B cell (primary cell): ENCODE measurements around the gene TAF12. TPM values are rescaled to one million over a fixed set of nuclear protein-coding genes. Genes with fewer than 3 reads are reported as not detected.

Experiments
- ATAC-seq: fragments of 200-7000 bp; cut with Tn5 transposase; one replicate; pipeline ENCODE4 v1.10.0; 2021; ENCODE audit warnings: low read depth, mild to moderate bottlenecking, moderate number of reproducible peaks, moderate library complexity
- CTCF ChIA-PET: fragments of 350-600 bp; sonication (Branson Sonifier 250); formaldehyde crosslinking; loops from one replicate; lab custom pipeline; 2021; ENCODE audit warnings: antibody characterized with exemption, inconsistent platforms; lab: Charles Lee
- POLR2A ChIA-PET: fragments of 350-600 bp; sonication (Branson Sonifier 250); formaldehyde crosslinking; loops from one replicate; lab custom pipeline; 2021; ENCODE audit warnings: antibody characterized with exemption; lab: Charles Lee
- DNase-seq: peaks from one replicate; pipeline ENCODE4 v3.0.0; 2013
- H2AFZ ChIP-seq: 2 replicates; pipeline ENCODE4 v1.6.1; 2012; ENCODE audit warnings: mild to moderate bottlenecking, low read depth, low read length; ENCODE audit not compliant: insufficient read depth, poor library complexity, severe bottlenecking
- H3K27ac ChIP-seq, 2 donors: 1 replicate in 1 of 2; 2 replicates in 1 of 2; pipeline ENCODE4 v1.5.1; 2012 to 2013; ENCODE audit warnings: low read length in 2 of 2, mild to moderate bottlenecking in 2 of 2, moderate library complexity in 1 of 2
- H3K27me3 ChIP-seq, 4 experiments: fragments of 200-600 bp in 1 of 4; sonication (generic) in 1 of 4; replicated peaks in 1 of 4; 1 replicate in 2 of 4; 2 replicates in 2 of 4; pipeline versions ENCODE4 v1.6.1 to v1.7.0; 2013 to 2016; ENCODE audit warnings: low read length in 3 of 4, mild to moderate bottlenecking in 2 of 4, mixed read lengths in 1 of 4, moderate library complexity in 1 of 4; ENCODE audit not compliant: insufficient read depth in 4 of 4, control insufficient read depth in 3 of 4; ENCODE audit errors: control extremely low read depth in 1 of 4
- H3K36me3 ChIP-seq, 2 experiments: replicated peaks in 1 of 2; 1 replicate in 1 of 2; 2 replicates in 1 of 2; pipeline versions ENCODE4 v1.6.1 to v1.7.1; 2013; ENCODE audit warnings: low read length in 1 of 2; ENCODE audit not compliant: insufficient read depth in 2 of 2, control insufficient read depth in 1 of 2; ENCODE audit errors: control extremely low read depth in 1 of 2, extremely low read depth in 1 of 2
- H3K4me1 ChIP-seq, 2 donors: fragments of 200-600 bp in 1 of 2; sonication (generic) in 1 of 2; 1 replicate in 1 of 2; 2 replicates in 1 of 2; pipeline versions ENCODE4 v1.5.1 to v1.6.1; 2013 to 2017; ENCODE audit warnings: low read length in 2 of 2; ENCODE audit not compliant: control insufficient read depth in 2 of 2, insufficient read depth in 2 of 2
- H3K4me2 ChIP-seq: replicated peaks from 2 replicates; pipeline ENCODE3; 2012; ENCODE audit warnings: mild to moderate bottlenecking, low read depth, low read length; ENCODE audit not compliant: poor library complexity, severe bottlenecking
- H3K4me3 ChIP-seq, 5 experiments: fragments of 200-600 bp in 1 of 5; sonication (generic) in 1 of 5; 1 replicate in 3 of 5; 2 replicates in 2 of 5; pipeline versions ENCODE4 v1.5.1 to v1.7.0; 2011 to 2016; ENCODE audit warnings: low read length in 4 of 5, mild to moderate bottlenecking in 4 of 5, low read depth in 2 of 5, control low read depth in 1 of 5, moderate library complexity in 1 of 5; ENCODE audit not compliant: insufficient read depth in 1 of 5; ENCODE audit errors: control extremely low read depth in 1 of 5, extremely low read depth in 1 of 5
- H3K79me2 ChIP-seq: fragments of 200-600 bp; sonication (generic); one replicate; pipeline ENCODE4 v1.6.0; 2016; ENCODE audit warnings: low read length; ENCODE audit not compliant: control insufficient read depth, insufficient read depth
- H3K9ac ChIP-seq: fragments of 200-600 bp; sonication (generic); 2 replicates; pipeline ENCODE4 v1.6.1; 2017; ENCODE audit warnings: mild to moderate bottlenecking, low read length, moderate library complexity
- H3K9me3 ChIP-seq, 3 donors: one replicate each; pipeline versions ENCODE4 v1.6.1 to v1.7.1; 2013; ENCODE audit warnings: low read length in 2 of 3; ENCODE audit not compliant: control insufficient read depth in 2 of 3, insufficient read depth in 1 of 3; ENCODE audit errors: control extremely low read depth in 1 of 3
- H4K20me1 ChIP-seq: 2 replicates; pipeline ENCODE4 v1.6.0; 2012; ENCODE audit warnings: mild to moderate bottlenecking, low read length; ENCODE audit not compliant: insufficient read depth, control insufficient read depth, poor library complexity, severe bottlenecking
- H3K27ac Mint-ChIP-seq: one replicate; pipeline ENCODE4 v1.8.0; 2021; ENCODE audit warnings: mixed read lengths
- H3K27me3 Mint-ChIP-seq: one replicate; pipeline ENCODE4 v1.8.0; 2021; ENCODE audit warnings: mixed read lengths
- H3K4me1 Mint-ChIP-seq: one replicate; pipeline ENCODE4 v1.8.0; 2021; ENCODE audit warnings: mixed read lengths
- H3K4me3 Mint-ChIP-seq: one replicate; pipeline ENCODE4 v1.8.0; 2021; ENCODE audit warnings: mixed read lengths
- H3K9me3 Mint-ChIP-seq: one replicate; pipeline ENCODE4 v1.8.0; 2022; ENCODE audit warnings: mixed read lengths; ENCODE audit not compliant: insufficient read depth
- EZH2 ChIP-seq: IDR thresholded peaks from 2 replicates; pipeline ENCODE4 v1.6.1; 2012; ENCODE audit warnings: borderline replicate concordance, low read depth, mild to moderate bottlenecking, moderate library complexity, low read length; ENCODE audit not compliant: insufficient read depth, poor library complexity, severe bottlenecking
- WGBS: methylation state at CpG from one replicate; pipeline ENCODE4 v1.1.5; 2013; ENCODE audit warnings: missing lambda C conversion rate; ENCODE audit not compliant: insufficient coverage; 5-methylcytosine and 5-hydroxymethylcytosine counted together
- intact Hi-C: fragments of 100-400 bp; cut with micrococcal nuclease; formaldehyde crosslinking; loops from one replicate; pipeline ENCODE4 v1.10.0; 2022
- polyA plus RNA-seq: library from polyadenylated mRNA; depleted of rRNA; stranded (reverse); fragments of >200 nt; gene quantifications from 2 replicates; pipeline ENCODE4 v1.2.3, GENCODE V29; 2012
- total RNA-seq, 2 donors: library from RNA; stranded (reverse); fragments of 120-200 nt in 1 of 2; gene quantifications; 1 replicate in 1 of 2; 2 replicates in 1 of 2; pipeline versions ENCODE4 v1.2.3 to v1.2.4, GENCODE V29; 2013 to 2022
- TF ChIP-seq, protein P1 (sequence below): fragments of 200-600 bp; IDR thresholded peaks from one replicate; pipeline ENCODE4 v1.8.0; 2022; ENCODE audit warnings: antibody characterized with exemption, mild to moderate bottlenecking

The TAF12 gene
- total and polyA plus RNA-seq, 2 donors (not counting 1 experiment from before 2014, with no cell fraction given) = 15.8 to 19.1 TPM

DNA sequence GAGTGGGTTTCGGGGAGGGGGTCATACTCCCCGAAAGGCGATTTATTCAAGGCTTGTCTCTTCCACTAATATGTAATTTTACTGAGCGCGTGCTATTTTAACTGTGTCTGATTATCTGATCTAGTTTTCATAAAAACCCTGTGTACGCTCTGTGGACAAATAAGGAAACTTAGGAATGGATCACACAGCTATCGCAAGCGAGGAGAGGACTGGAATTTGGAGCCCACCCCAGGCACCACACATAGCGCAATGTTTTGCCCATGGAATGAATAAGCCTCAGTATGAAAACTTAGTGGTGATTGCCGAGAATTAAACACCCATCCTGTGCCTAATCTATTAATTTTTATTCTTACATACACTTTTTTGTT is 60.6 kb downstream of the TAF12 start:
- H3K9ac ChIP-seq = peak overlapping the region; percentile 97
- H3K9me3 ChIP-seq = no peaks in the 10 kb centered on the region
- no peak for ATAC-seq

More for the DNA sequence above, 60.6 kb downstream of the TAF12 start:
- ChIA-PET CTCF (interaction anchor here (0.9 to 2.6 kb wide), 15 partner anchors 21 to 600 kb away, joined by 3 to 23 read pairs (median 6); partner anchors contain the start of genes MED18, SRSF4, TAF12 and TRNAU1AP), POLR2A (interaction anchor here (0.5 to 4.1 kb wide), 23 partner anchors 9 to 752 kb away, joined by 3 to 36 read pairs (median 4); partner anchors contain the start of genes GMEB1, MED18, PHACTR4 and RAB42)
- Histone ChIP-seq H3K4me2 (peak overlapping the region; percentile 97), H3K36me3 (peaks cover 11 to 32% of the 10 kb centered on the region in 2 experiments), H3K79me2 (peaks cover 29% of the 10 kb centered on the region), H3K27ac (peak overlapping the region; percentile 69 to 82), H3K4me1 (peaks cover 15 to 39% of the 10 kb centered on the region in 2 donors), H3K27me3 (no peaks in the 10 kb centered on the region), H2AFZ (peak overlapping the region; percentile 98), H3K4me3 (peak overlapping the region; percentile 48 to 99 (median 72)), H4K20me1 (peaks cover 40% of the 10 kb centered on the region)
- H3K4me1 Mint-ChIP-seq = peaks cover 44% of the 10 kb centered on the region
- H3K4me3 Mint-ChIP-seq = peak overlapping the region; percentile 96
- H3K27me3 Mint-ChIP-seq = no peaks in the 10 kb centered on the region
- no peak for TF ChIP-seq EZH2
- TF ChIP-seq, protein P1, sequence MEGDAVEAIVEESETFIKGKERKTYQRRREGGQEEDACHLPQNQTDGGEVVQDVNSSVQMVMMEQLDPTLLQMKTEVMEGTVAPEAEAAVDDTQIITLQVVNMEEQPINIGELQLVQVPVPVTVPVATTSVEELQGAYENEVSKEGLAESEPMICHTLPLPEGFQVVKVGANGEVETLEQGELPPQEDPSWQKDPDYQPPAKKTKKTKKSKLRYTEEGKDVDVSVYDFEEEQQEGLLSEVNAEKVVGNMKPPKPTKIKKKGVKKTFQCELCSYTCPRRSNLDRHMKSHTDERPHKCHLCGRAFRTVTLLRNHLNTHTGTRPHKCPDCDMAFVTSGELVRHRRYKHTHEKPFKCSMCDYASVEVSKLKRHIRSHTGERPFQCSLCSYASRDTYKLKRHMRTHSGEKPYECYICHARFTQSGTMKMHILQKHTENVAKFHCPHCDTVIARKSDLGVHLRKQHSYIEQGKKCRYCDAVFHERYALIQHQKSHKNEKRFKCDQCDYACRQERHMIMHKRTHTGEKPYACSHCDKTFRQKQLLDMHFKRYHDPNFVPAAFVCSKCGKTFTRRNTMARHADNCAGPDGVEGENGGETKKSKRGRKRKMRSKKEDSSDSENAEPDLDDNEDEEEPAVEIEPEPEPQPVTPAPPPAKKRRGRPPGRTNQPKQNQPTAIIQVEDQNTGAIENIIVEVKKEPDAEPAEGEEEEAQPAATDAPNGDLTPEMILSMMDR = no peak
- H3K9me3 Mint-ChIP-seq = no peaks in the 10 kb centered on the region
- peak overlapping the region; percentile 95 for H3K27ac Mint-ChIP-seq
- DNase-seq = no peak
- 0% methylated on average over 2 of the region's 10 CpGs for WGBS
- intact Hi-C loops = loop anchor here (1.0 to 5.0 kb wide), 5 partner anchors 61 to 323 kb away; partner anchors contain the start of genes RCC1, RNU11, SESN2 and TAF12
